ENCODE results near the gene BABAM1.

- TF ChIP-seq CTCF (IDR thresholded peaks at IDR 0.05 in 4 of 5, conservative IDR thresholded peaks at IDR 0.05 in 1 of 5) (no peak), POLR2A (IDR thresholded peaks at IDR 0.05) (no peak)
These were observed 42.8 kb downstream of the BABAM1 start for GRCh38 chr19:17309965-17310461.

All from gastrocnemius medialis (tissue), 4 donors.